RWPE2 (cell line): Measurements from ENCODE around the gene TMPRSS9.

Source experiments
- ATAC-seq: fragments of 200-7000 bp; cut with Tn5 transposase; 3 replicates; pipeline ENCODE4 v1.9.1; 2021; ENCODE audit warnings: low read depth
- DNase-seq: peaks from one replicate; pipeline ENCODE4 v3.0.0-alpha.2; 2020; ENCODE audit warnings: low spot score
- H3K27ac ChIP-seq: fragments of 450-650 bp; 2 replicates; pipeline ENCODE4 v1.5.1; 2017; ENCODE audit warnings: mild to moderate bottlenecking; ENCODE audit not compliant: poor library complexity, severe bottlenecking
- H3K27me3 ChIP-seq: fragments of 250-450 bp; sonication (Bioruptor Pico); 2 replicates; pipeline ENCODE4 v1.5.1; 2021; ENCODE audit warnings: mild to moderate bottlenecking, moderate library complexity; ENCODE audit not compliant: insufficient read depth, poor library complexity, severe bottlenecking
- H3K36me3 ChIP-seq: fragments of 250-450 bp; sonication (Bioruptor Pico); 2 replicates; pipeline ENCODE4 v1.5.1; 2020; ENCODE audit warnings: low read depth, mild to moderate bottlenecking, moderate library complexity
- H3K4me1 ChIP-seq: fragments of 250-450 bp; sonication (Bioruptor Pico); 2 replicates; pipeline ENCODE4 v1.5.1; 2021; ENCODE audit warnings: mild to moderate bottlenecking, moderate library complexity; ENCODE audit not compliant: insufficient read depth, poor library complexity, severe bottlenecking
- H3K4me3 ChIP-seq: fragments of 250-450 bp; sonication (Bioruptor Pico); 2 replicates; pipeline ENCODE4 v1.5.1; 2021; ENCODE audit warnings: mild to moderate bottlenecking, moderate library complexity; ENCODE audit not compliant: severe bottlenecking
- H3K9me3 ChIP-seq: fragments of 250-450 bp; sonication (Bioruptor Pico); 2 replicates; pipeline ENCODE4 v1.5.1; 2021; ENCODE audit warnings: mild to moderate bottlenecking, moderate library complexity; ENCODE audit not compliant: severe bottlenecking
- CTCF ChIP-seq: fragments of 450-650 bp; IDR thresholded peaks from one replicate; pipeline ENCODE4 v1.5.1; 2017; ENCODE audit warnings: mild to moderate bottlenecking, moderate library complexity; ENCODE audit not compliant: poor library complexity, severe bottlenecking

TMPRSS9 gene

GRCh38 chr19:2315818-2316353 lies 44.2 kb upstream of the TMPRSS9 start:
- Histone ChIP-seq H3K4me1 (no peaks in the 10 kb centered on the region), H3K36me3 (no peaks in the 10 kb centered on the region), H3K4me3 (no peak overlapping the region), H3K27ac (no peak overlapping the region), H3K27me3 (no peaks in the 10 kb centered on the region), H3K9me3 (no peaks in the 10 kb centered on the region)
- DNase-seq (no peak), ATAC-seq (no peak; the same call in 2 of the 3 replicates)
- TF ChIP-seq CTCF = no peak

DNA sequence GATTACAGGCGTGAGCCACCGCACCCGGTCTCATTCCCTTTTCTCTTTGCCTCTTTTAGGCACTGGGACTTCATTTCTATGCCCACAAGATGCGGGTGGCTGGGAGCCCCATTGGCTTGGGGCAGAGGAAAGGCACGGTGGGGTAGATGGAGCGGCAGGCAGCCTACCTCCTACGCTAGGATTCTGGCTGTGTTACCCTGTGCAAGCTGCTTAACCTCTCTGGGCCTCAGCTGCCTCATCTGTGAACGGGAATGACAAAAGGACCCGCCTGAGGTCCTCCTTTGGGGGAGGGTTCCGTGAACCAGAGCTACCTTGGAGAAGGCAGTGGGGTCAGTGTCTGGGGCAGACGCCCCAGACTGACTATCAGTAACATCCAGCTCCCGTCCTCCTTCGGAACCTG lies 42.8 kb upstream of the TMPRSS9 start:
- DNase-seq = no peak
- Histone ChIP-seq H3K4me3 (no peak overlapping the region), H3K4me1 (no peaks in the 10 kb centered on the region), H3K36me3 (peaks cover 6% of the 10 kb centered on the region), H3K9me3 (no peaks in the 10 kb centered on the region), H3K27ac (no peak overlapping the region), H3K27me3 (no peaks in the 10 kb centered on the region)
- ATAC-seq = no peak
- no peak for TF ChIP-seq CTCF

DNA sequence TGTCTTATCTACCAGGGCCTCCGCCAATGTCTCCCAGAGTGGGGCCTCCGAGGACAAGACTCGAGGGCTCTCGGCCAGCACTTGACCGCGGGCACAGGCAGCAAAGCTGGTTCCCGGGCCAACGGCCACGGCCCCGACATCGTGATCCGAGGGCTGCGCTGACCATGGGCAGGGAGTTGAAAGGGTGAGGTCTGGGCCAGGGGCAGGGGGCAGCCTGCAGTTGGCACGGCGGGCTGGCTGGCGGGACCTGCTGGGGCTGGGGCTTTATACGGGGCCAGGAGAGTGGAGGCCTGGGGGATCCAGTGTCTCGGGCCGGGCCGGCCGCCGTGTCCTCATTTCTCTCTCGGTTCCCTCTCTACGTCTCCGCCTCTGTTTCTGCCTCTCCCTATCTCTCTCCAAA lies 42.3 kb upstream of the TMPRSS9 start:
- no peak for DNase-seq
- ATAC-seq = no peak
- Histone ChIP-seq H3K9me3 (no peaks in the 10 kb centered on the region), H3K4me1 (no peaks in the 10 kb centered on the region), H3K4me3 (no peak overlapping the region), H3K27me3 (no peaks in the 10 kb centered on the region), H3K36me3 (peaks cover 6% of the 10 kb centered on the region), H3K27ac (no peak overlapping the region)
- no peak for TF ChIP-seq CTCF

GRCh38 chr19:2318923-2319322 lies 41.1 kb upstream of the TMPRSS9 start:
- Histone ChIP-seq H3K4me1 (no peaks in the 10 kb centered on the region), H3K27me3 (no peaks in the 10 kb centered on the region), H3K9me3 (no peaks in the 10 kb centered on the region)

More at GRCh38 chr19:2318923-2319322, 41.1 kb upstream of the TMPRSS9 start:
- DNase-seq = no peak
- TF ChIP-seq CTCF = no peak
- H3K36me3 ChIP-seq = peaks cover 6% of the 10 kb centered on the region
- no peak overlapping the region for H3K4me3 ChIP-seq
- no peak overlapping the region for H3K27ac ChIP-seq
- ATAC-seq = no peak
